Neural progenitor cell (in vitro differentiated cells): ENCODE measurements around the gene ATP8B3.
A peak's percentile ranks its signal among the peaks of the same experiment; 100 is the strongest.

ENCODE experiments used
- EZH2 ChIP-seq: fragments of 200-600 bp; sonication (generic); IDR thresholded peaks from 2 replicates; pipeline ENCODE4 v1.6.1; 2017; ENCODE audit warnings: antibody characterized with exemption, mild to moderate bottlenecking, moderate library complexity
- TF ChIP-seq, protein P1 (sequence below): fragments of 200-600 bp; sonication (generic); IDR thresholded peaks from 2 replicates; pipeline ENCODE4 v1.5.1; 2017; ENCODE audit warnings: antibody characterized with exemption, mild to moderate bottlenecking

DNA sequence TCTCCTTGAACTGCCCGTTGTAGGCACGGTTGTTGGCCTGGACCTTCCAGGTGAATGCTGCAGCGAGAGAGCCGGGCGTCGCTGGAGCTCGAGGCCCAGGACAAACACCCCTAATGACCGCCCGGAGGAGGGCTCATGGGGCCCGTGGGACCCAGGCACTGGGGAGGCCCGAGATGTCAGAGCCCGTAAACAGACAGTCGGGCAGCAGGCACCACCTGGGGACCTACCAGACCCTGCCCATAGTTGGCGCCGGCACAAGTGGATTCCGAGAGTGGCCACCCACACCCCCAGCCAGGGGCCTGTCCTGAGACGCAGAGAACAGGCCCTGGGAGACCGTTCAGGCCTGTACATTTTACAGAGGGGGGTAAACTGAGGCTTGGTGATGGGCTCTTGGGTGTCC is 2.4 kb downstream of the ATP8B3 start:
- TF ChIP-seq, protein P1, sequence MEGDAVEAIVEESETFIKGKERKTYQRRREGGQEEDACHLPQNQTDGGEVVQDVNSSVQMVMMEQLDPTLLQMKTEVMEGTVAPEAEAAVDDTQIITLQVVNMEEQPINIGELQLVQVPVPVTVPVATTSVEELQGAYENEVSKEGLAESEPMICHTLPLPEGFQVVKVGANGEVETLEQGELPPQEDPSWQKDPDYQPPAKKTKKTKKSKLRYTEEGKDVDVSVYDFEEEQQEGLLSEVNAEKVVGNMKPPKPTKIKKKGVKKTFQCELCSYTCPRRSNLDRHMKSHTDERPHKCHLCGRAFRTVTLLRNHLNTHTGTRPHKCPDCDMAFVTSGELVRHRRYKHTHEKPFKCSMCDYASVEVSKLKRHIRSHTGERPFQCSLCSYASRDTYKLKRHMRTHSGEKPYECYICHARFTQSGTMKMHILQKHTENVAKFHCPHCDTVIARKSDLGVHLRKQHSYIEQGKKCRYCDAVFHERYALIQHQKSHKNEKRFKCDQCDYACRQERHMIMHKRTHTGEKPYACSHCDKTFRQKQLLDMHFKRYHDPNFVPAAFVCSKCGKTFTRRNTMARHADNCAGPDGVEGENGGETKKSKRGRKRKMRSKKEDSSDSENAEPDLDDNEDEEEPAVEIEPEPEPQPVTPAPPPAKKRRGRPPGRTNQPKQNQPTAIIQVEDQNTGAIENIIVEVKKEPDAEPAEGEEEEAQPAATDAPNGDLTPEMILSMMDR, result peak; percentile 6
- no peak for TF ChIP-seq EZH2
